Measurements from ENCODE around the gene DGUOK.
"Not testable (repeated sequence)": the region's sequence is repeated elsewhere in the genome, so short reads cannot be mapped to it uniquely, and the experiment has no call there.

Gene DGUOK

DNA sequence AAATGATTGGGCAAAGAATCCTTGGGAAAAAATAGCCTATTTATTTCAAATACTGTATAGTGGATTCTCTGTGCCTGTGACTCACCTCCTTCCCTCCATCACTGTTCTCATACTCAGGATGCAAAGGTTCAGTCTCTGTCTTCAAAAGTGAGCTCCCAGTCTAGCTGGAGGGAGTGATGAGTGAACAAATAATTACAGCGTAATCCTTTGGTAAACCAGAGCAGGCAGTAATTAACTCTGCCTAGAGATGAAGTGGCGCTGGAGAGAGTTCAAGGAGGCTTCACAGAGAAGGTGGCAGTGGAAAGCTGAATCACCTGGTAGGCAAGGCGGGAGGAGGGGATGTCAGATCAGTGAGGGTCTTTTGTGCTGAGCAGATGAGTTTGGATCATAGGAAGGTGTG is 6.5 kb downstream of the DGUOK start:
- Histone ChIP-seq H3K27me3 (ENCODE audit: control insufficient read depth in 2 of 2, insufficient read depth in 2 of 2, low read length in 2 of 2) (no peaks in the 10 kb centered on the region), H3K9ac (ENCODE audit: low read depth in 1 of 2, low read length in 2 of 2) (no peak overlapping the region), H3K4me1 (ENCODE audit: control insufficient read depth in 2 of 2, insufficient read depth in 2 of 2, low read length in 2 of 2) (peaks cover 18 to 19% of the 10 kb centered on the region in 2 donors), H3K36me3 (ENCODE audit: control insufficient read depth in 2 of 2, insufficient read depth in 2 of 2, low read length in 2 of 2) (peaks cover 13 to 26% of the 10 kb centered on the region in 2 donors), H3K9me3 (ENCODE audit: control insufficient read depth in 2 of 2, low read length in 2 of 2) (no peaks in the 10 kb centered on the region), H3K27ac (ENCODE audit: low read depth in 2 of 2, low read length in 2 of 2) (no peak overlapping the region), H3K4me3 (ENCODE audit: low read length in 2 of 2) (no peak overlapping the region)

DNA sequence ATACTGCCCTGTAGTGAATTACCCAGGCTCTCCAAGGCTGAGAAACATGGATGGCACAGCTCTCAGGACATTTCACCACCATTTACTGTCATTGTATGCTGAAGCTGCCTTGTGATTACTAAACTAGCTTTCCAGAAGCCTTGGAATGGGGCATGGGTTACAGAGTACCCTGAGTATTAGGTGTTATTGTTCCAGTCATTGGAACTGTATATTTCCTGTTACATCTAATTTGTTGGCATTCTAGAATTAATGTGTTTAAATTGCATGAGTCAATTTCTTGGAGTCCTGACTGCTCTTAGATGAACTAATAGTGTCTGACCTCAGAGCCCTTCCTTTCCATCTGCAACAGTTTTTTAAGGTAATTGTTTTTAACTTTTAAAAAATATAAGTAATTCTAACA is 9.0 kb downstream of the DGUOK start:
- H3K36me3 ChIP-seq (ENCODE audit: control insufficient read depth in 2 of 2, insufficient read depth in 2 of 2, low read length in 2 of 2): peaks cover 15 to 35% of the 10 kb centered on the region in 2 donors
- no peak overlapping the region for H3K9ac ChIP-seq (ENCODE audit: low read depth in 1 of 2, low read length in 2 of 2)
- no peaks in the 10 kb centered on the region for H3K27me3 ChIP-seq (ENCODE audit: control insufficient read depth in 2 of 2, insufficient read depth in 2 of 2, low read length in 2 of 2)
- no peak overlapping the region for H3K4me3 ChIP-seq (ENCODE audit: low read length in 2 of 2)
- H3K4me1 ChIP-seq (ENCODE audit: control insufficient read depth in 2 of 2, insufficient read depth in 2 of 2, low read length in 2 of 2): peaks cover 0 to 3% of the 10 kb centered on the region in 2 donors
- H3K9me3 ChIP-seq (ENCODE audit: control insufficient read depth in 2 of 2, low read length in 2 of 2): no peaks in the 10 kb centered on the region
- H3K27ac ChIP-seq (ENCODE audit: low read depth in 2 of 2, low read length in 2 of 2): no peak overlapping the region

DNA sequence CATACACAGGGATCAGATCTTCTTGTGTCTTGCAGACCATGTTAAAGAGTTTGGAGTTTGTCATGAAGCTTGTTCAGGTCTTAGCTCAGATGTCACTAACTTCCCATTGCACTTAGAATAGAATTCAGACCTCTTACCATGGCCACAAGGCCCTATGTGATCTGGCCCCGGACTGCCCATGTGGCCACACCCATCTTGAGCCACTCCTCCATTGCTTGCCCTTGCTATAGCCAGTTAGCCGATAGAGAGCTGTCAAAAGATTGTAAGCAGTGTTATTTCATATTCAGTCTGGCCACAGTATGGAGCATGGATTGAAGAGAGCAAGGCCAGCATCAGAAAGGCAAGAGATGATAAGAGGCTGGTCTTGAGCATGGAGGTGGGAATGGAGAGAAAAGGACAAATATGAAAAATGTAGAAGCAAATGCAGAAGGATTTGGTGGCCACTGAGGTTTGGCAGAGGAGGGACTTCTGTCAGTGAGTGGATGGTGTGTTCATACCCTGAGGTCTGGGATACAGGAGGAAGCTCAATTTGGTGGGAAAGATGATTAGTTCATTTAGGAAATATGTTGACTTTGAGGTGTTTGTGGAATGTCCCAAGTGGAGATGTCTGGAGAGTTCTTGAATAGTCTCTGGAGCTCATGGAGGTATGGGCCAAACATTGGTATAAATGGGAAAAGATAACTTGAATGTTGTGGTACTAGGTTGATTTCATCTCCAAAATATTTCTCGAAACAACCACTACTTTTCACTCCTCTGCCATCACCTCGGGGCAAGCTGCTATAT is 10.6 kb downstream of the DGUOK start:
- Histone ChIP-seq H3K36me3 (ENCODE audit: control insufficient read depth in 2 of 2, insufficient read depth in 2 of 2, low read length in 2 of 2) (peaks cover 12 to 34% of the 10 kb centered on the region in 2 donors), H3K4me3 (ENCODE audit: low read length in 2 of 2) (no peak overlapping the region), H3K27me3 (ENCODE audit: control insufficient read depth in 2 of 2, insufficient read depth in 2 of 2, low read length in 2 of 2) (no peaks in the 10 kb centered on the region), H3K9ac (ENCODE audit: low read depth in 1 of 2, low read length in 2 of 2) (no peak overlapping the region), H3K4me1 (ENCODE audit: control insufficient read depth in 2 of 2, insufficient read depth in 2 of 2, low read length in 2 of 2) (no peaks in the 10 kb centered on the region), H3K27ac (ENCODE audit: low read depth in 2 of 2, low read length in 2 of 2) (no peak overlapping the region), H3K9me3 (ENCODE audit: control insufficient read depth in 2 of 2, low read length in 2 of 2) (no peaks in the 10 kb centered on the region)

DNA sequence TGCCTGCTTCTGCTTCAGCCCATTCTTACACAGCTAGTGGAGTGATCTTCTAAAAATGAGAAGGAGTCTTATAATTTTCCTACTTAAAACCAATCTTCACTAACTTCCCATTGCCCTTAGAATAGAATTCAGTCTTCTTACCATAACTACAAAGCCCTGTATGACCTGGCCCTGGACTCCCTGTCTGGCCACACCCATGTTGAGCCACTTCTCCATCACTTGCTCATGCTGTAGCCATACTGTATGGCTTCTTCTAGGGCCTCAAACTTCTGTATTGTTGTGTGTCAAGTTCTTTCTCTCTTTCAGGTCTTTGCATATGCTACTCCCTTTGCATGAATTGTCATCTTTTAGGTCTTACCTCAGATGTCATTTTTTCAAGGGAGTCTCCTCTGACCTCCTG is 11.2 kb downstream of the DGUOK start:
- H3K4me1 ChIP-seq (ENCODE audit: control insufficient read depth in 2 of 2, insufficient read depth in 2 of 2, low read length in 2 of 2): no peaks in the 10 kb centered on the region
- H3K27ac ChIP-seq (ENCODE audit: low read depth in 2 of 2, low read length in 2 of 2): no peak overlapping the region
- H3K9me3 ChIP-seq (ENCODE audit: control insufficient read depth in 2 of 2, low read length in 2 of 2): no peaks in the 10 kb centered on the region
- no peaks in the 10 kb centered on the region for H3K27me3 ChIP-seq (ENCODE audit: control insufficient read depth in 2 of 2, insufficient read depth in 2 of 2, low read length in 2 of 2)
- peaks cover 7 to 29% of the 10 kb centered on the region in 2 donors for H3K36me3 ChIP-seq (ENCODE audit: control insufficient read depth in 2 of 2, insufficient read depth in 2 of 2, low read length in 2 of 2)
- no peak overlapping the region for H3K9ac ChIP-seq (ENCODE audit: low read depth in 1 of 2, low read length in 2 of 2)
- no peak overlapping the region for H3K4me3 ChIP-seq (ENCODE audit: low read length in 2 of 2)

DNA sequence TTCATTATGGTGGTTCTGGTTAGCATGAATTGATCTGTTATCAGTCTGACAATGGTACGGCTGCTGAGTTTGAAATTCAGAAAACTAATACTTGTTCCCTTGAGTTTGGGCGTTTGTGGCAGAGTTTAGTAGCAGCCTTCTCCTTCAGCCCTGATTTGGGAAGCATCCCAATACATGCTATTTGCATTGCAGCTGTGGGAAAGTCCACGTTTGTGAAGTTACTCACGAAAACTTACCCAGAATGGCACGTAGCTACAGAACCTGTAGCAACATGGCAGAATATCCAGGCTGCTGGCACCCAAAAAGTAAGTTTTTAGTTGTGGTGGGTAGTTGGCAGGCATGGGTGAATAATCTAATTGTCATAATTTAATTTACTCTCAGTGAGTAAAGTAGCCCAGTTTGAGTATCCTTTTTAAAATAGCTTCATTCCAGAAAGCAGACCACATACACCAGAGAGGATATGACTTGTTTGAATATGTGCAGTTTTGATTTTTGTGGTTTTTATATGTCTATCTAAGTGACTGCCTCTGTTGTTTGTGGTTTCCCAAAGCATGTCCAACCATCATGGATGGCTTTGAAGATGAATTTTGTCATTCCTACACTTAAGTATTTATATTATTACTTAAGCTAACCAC is 12.2 kb downstream of the DGUOK start:
- no peak overlapping the region for H3K27ac ChIP-seq (ENCODE audit: low read depth in 2 of 2, low read length in 2 of 2)

DNA sequence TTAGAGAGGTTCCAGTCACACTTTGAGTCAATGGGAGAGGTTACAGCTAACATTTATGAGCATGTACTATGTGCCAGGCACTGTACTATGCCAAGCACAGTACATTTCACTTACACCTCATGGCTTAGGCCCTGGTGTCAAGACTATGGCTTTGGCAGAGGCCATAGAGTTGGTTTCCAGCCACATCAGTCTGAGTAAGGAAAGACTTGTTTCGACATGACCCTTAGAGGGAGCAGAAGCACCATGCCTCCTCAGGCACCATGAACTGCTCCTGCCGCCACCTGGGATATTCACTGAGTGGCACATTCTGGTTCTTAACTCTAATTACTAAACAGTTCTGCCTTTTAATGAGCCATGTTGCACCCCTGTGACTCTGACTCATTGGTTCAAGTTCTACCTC is 12.7 kb downstream of the DGUOK start:
- no peaks in the 10 kb centered on the region for H3K9me3 ChIP-seq (ENCODE audit: control insufficient read depth in 2 of 2, low read length in 2 of 2)
- no peaks in the 10 kb centered on the region for H3K27me3 ChIP-seq (ENCODE audit: control insufficient read depth in 2 of 2, insufficient read depth in 2 of 2, low read length in 2 of 2)
- no peak overlapping the region for H3K4me3 ChIP-seq (ENCODE audit: low read length in 2 of 2)
- H3K36me3 ChIP-seq (ENCODE audit: control insufficient read depth in 2 of 2, insufficient read depth in 2 of 2, low read length in 2 of 2): peaks cover 7 to 20% of the 10 kb centered on the region in 2 donors
- H3K4me1 ChIP-seq (ENCODE audit: control insufficient read depth in 2 of 2, insufficient read depth in 2 of 2, low read length in 2 of 2): no peaks in the 10 kb centered on the region
- H3K27ac ChIP-seq (ENCODE audit: low read depth in 2 of 2, low read length in 2 of 2): no peak overlapping the region
- no peak overlapping the region for H3K9ac ChIP-seq (ENCODE audit: low read depth in 1 of 2, low read length in 2 of 2)

More for the DNA sequence above, 12.2 kb downstream of the DGUOK start:
- no peak overlapping the region for H3K4me3 ChIP-seq (ENCODE audit: low read length in 2 of 2)
- H3K4me1 ChIP-seq (ENCODE audit: control insufficient read depth in 2 of 2, insufficient read depth in 2 of 2, low read length in 2 of 2): no peaks in the 10 kb centered on the region
- peaks cover 7 to 22% of the 10 kb centered on the region in 2 donors for H3K36me3 ChIP-seq (ENCODE audit: control insufficient read depth in 2 of 2, insufficient read depth in 2 of 2, low read length in 2 of 2)
- no peaks in the 10 kb centered on the region for H3K9me3 ChIP-seq (ENCODE audit: control insufficient read depth in 2 of 2, low read length in 2 of 2)
- H3K9ac ChIP-seq (ENCODE audit: low read depth in 1 of 2, low read length in 2 of 2): no peak overlapping the region
- H3K27me3 ChIP-seq (ENCODE audit: control insufficient read depth in 2 of 2, insufficient read depth in 2 of 2, low read length in 2 of 2): no peaks in the 10 kb centered on the region

DNA sequence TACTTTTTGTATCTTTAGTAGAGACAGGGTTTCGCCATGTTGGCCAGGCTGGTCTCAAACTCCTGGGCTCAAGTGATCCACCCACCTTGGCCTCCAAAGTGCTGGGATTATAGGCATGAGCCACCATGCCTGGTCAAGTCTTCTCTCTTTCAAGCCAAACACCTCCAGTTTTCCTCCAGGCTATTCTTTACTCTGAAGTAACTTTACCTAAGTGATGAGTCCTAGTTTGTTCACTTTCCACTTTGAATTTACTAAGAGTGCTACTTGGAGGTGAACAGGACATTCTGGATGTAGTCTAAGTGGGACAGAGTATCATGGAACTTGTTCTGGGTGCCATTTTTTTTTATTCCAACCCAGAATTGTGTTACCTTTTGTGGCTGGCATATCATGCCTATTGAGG is 13.4 kb downstream of the DGUOK start:
- H3K9ac ChIP-seq (ENCODE audit: low read depth in 1 of 2, low read length in 2 of 2); H3K27me3 ChIP-seq (ENCODE audit: control insufficient read depth in 2 of 2, insufficient read depth in 2 of 2, low read length in 2 of 2); H3K4me1 ChIP-seq (ENCODE audit: control insufficient read depth in 2 of 2, insufficient read depth in 2 of 2, low read length in 2 of 2); H3K4me3 ChIP-seq (ENCODE audit: low read length in 2 of 2); H3K9me3 ChIP-seq (ENCODE audit: control insufficient read depth in 2 of 2, low read length in 2 of 2); H3K27ac ChIP-seq (ENCODE audit: low read depth in 2 of 2, low read length in 2 of 2): not testable (repeated sequence)
- H3K36me3 ChIP-seq (ENCODE audit: control insufficient read depth in 2 of 2, insufficient read depth in 2 of 2, low read length in 2 of 2): peaks cover 13 to 24% of the 10 kb centered on the region in 2 donors

DNA sequence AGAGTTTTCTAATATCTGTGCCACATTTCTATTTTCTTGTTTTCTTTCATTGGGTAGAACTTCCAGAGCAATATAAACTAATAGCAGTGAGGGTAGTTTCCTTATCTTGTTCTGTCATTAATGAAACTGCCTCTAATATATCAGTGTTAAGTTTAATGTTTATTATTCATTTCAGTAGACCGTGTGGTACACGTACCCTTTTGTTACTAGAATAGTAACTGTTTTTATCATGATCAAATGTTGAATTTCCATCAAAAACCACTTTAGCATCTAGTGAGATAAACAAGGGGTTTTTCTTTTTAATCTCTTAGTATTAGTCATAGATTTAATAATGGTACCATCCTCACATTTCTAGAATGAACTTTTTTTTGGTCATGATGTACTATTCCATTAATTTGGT is 16.0 kb downstream of the DGUOK start:
- Histone ChIP-seq H3K27me3 (ENCODE audit: control insufficient read depth in 2 of 2, insufficient read depth in 2 of 2, low read length in 2 of 2) (no peaks in the 10 kb centered on the region), H3K9me3 (ENCODE audit: control insufficient read depth in 2 of 2, low read length in 2 of 2) (no peaks in the 10 kb centered on the region), H3K27ac (ENCODE audit: low read depth in 2 of 2, low read length in 2 of 2) (no peak overlapping the region), H3K9ac (ENCODE audit: low read depth in 1 of 2, low read length in 2 of 2) (no peak overlapping the region), H3K4me3 (ENCODE audit: low read length in 2 of 2) (no peak overlapping the region), H3K36me3 (ENCODE audit: control insufficient read depth in 2 of 2, insufficient read depth in 2 of 2, low read length in 2 of 2) (peaks cover 22 to 29% of the 10 kb centered on the region in 2 donors), H3K4me1 (ENCODE audit: control insufficient read depth in 2 of 2, insufficient read depth in 2 of 2, low read length in 2 of 2) (no peaks in the 10 kb centered on the region)

DNA sequence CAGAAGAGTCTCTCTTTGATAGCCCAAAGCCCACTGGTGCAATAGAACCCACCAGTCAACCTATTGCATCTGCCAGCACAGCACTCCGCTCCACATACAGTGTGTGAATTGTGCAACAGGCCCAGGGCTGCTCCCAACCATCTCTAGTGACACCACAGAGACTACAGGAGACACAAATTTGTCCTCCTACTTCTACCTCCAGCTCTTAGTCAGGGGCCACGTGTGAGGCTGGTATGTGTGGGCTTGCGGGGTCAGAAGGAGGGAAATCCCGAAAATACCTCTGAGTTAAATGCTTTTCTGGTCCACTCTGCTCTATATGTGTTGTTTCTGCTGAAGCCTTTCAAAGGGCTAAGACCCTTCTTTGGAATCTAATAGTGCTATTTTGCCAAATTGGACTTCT is 18.0 kb downstream of the DGUOK start:
- H3K4me1 ChIP-seq (ENCODE audit: control insufficient read depth in 2 of 2, insufficient read depth in 2 of 2, low read length in 2 of 2): peaks cover 0 to 3% of the 10 kb centered on the region in 2 donors
- no peaks in the 10 kb centered on the region for H3K9me3 ChIP-seq (ENCODE audit: control insufficient read depth in 2 of 2, low read length in 2 of 2)
- H3K36me3 ChIP-seq (ENCODE audit: control insufficient read depth in 2 of 2, insufficient read depth in 2 of 2, low read length in 2 of 2): peaks cover 29 to 38% of the 10 kb centered on the region in 2 donors
- no peaks in the 10 kb centered on the region for H3K27me3 ChIP-seq (ENCODE audit: control insufficient read depth in 2 of 2, insufficient read depth in 2 of 2, low read length in 2 of 2)
- no peak overlapping the region for H3K4me3 ChIP-seq (ENCODE audit: low read length in 2 of 2)
- no peak overlapping the region for H3K27ac ChIP-seq (ENCODE audit: low read depth in 2 of 2, low read length in 2 of 2)
- H3K9ac ChIP-seq (ENCODE audit: low read depth in 1 of 2, low read length in 2 of 2): no peak overlapping the region

DNA sequence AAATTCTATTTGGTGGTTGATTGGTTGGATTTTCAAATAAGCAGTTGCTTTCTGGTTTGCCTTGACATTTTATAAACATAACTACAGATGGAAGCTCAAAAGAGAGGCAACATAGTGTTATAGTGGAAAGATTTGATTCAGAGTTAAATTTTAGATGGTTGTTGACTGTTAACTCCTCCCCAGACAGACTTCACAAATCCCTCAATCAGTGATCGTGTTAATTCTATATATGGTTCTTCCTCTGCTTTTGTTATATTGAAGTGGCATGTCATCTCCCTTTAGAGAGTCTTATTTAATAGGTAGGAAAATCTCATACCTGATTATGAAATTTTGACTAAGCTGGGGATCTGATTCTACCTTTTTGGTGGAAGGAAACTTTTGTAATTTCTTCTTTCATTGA is 19.5 kb downstream of the DGUOK start:
- no peak overlapping the region for H3K27ac ChIP-seq (ENCODE audit: low read depth in 2 of 2, low read length in 2 of 2)
- peaks cover 39 to 50% of the 10 kb centered on the region in 2 donors for H3K36me3 ChIP-seq (ENCODE audit: control insufficient read depth in 2 of 2, insufficient read depth in 2 of 2, low read length in 2 of 2)
- H3K4me1 ChIP-seq (ENCODE audit: control insufficient read depth in 2 of 2, insufficient read depth in 2 of 2, low read length in 2 of 2): peaks cover 0 to 3% of the 10 kb centered on the region in 2 donors
- no peaks in the 10 kb centered on the region for H3K9me3 ChIP-seq (ENCODE audit: control insufficient read depth in 2 of 2, low read length in 2 of 2)
- no peaks in the 10 kb centered on the region for H3K27me3 ChIP-seq (ENCODE audit: control insufficient read depth in 2 of 2, insufficient read depth in 2 of 2, low read length in 2 of 2)
- no peak overlapping the region for H3K9ac ChIP-seq (ENCODE audit: low read depth in 1 of 2, low read length in 2 of 2)
- no peak overlapping the region for H3K4me3 ChIP-seq (ENCODE audit: low read length in 2 of 2)

Data from mucosa of rectum (tissue), 2 donors.